Stomach (tissue), 9 donors: ENCODE data around the gene EYA3. TPM values are rescaled to one million over a fixed set of nuclear protein-coding genes. Genes with fewer than 3 reads are reported as not detected.
A peak's percentile ranks its signal among the peaks of the same experiment; 100 is the strongest.

ENCODE experiments used
- DNase-seq, 2 donors: peaks; one replicate each; pipeline versions ENCODE4 v3.0.0 to v3.0.0-alpha.2; 2013 to 2019
- H3K27ac ChIP-seq, 5 donors: fragments of 200-600 bp in 4 of 5; sonication (generic) in 4 of 5; one replicate each; pipeline ENCODE4 v1.5.1; 2013 to 2019; ENCODE audit warnings: mild to moderate bottlenecking in 1 of 5, moderate library complexity in 1 of 5
- H3K27me3 ChIP-seq, 3 donors: fragments of 200-600 bp; sonication (generic); one replicate each; pipeline ENCODE4 v1.5.1; 2017 to 2019; ENCODE audit warnings: mixed run types in 1 of 3
- H3K36me3 ChIP-seq, 4 donors: fragments of 200-600 bp; sonication (generic); 1 replicate in 3 of 4; 2 replicates in 1 of 4; pipeline ENCODE4 v1.5.1; 2016 to 2019
- H3K4me1 ChIP-seq, 4 donors: fragments of 200-600 bp; sonication (generic); one replicate each; pipeline ENCODE4 v1.5.1; 2016 to 2019
- H3K4me3 ChIP-seq, 4 donors: fragments of 200-600 bp; sonication (generic) in 3 of 4; one replicate each; pipeline ENCODE4 v1.5.1; 2016 to 2019; ENCODE audit warnings: mild to moderate bottlenecking in 1 of 4
- H3K9me3 ChIP-seq, 4 donors: fragments of 200-600 bp; sonication (generic); one replicate each; pipeline ENCODE4 v1.5.1; 2016 to 2019
- CTCF ChIP-seq, 7 experiments: fragments of 450-650 bp in 4 of 7; fragments of 200-600 bp in 3 of 7; sonication (generic) in 3 of 7; IDR thresholded peaks; one replicate each; pipeline ENCODE4 v1.5.1; 2016 to 2019; ENCODE audit warnings: antibody characterized with exemption in 7 of 7, control low read depth in 2 of 7, mild to moderate bottlenecking in 1 of 7
- EP300 ChIP-seq: sonication (generic); formaldehyde crosslinking; IDR thresholded peaks from one replicate; pipeline ENCODE4 v1.6.1; 2017; ENCODE audit warnings: antibody characterized with exemption
- POLR2A ChIP-seq, 4 donors: fragments of 450-650 bp; IDR thresholded peaks; one replicate each; pipeline ENCODE4 v1.6.1; 2016; ENCODE audit warnings: antibody characterized with exemption in 4 of 4, control low read depth in 2 of 4, mild to moderate bottlenecking in 1 of 4, moderate library complexity in 1 of 4
- POLR2AphosphoS5 ChIP-seq, 3 donors: sonication (generic); formaldehyde crosslinking; IDR thresholded peaks; one replicate each; pipeline ENCODE4 v1.6.1; 2016; ENCODE audit warnings: antibody characterized with exemption in 3 of 3
- WGBS, 5 donors: extraction: QIAGEN DNeasy Blood & Tissue Kit in 3 of 5; methylation state at CpG; one replicate each; pipeline versions ENCODE4 v1.1.5 to v1.1.7; 2013 to 2018; 5-methylcytosine and 5-hydroxymethylcytosine counted together
- intact Hi-C: fragments of 100-400 bp; cut with DNase I; formaldehyde crosslinking; loops from one replicate; pipeline ENCODE4 v1.15.1; 2023; ENCODE audit warnings: low total_unique reads
- polyA plus RNA-seq, 3 donors: library from polyadenylated mRNA; stranded (reverse); fragments of 200-250 nt; gene quantifications; one replicate each; pipeline ENCODE4 v1.2.3, GENCODE V29; 2013
- total RNA-seq, 5 donors: library from RNA; depleted of rRNA; stranded (reverse); fragments of >200 nt; gene quantifications; one replicate each; pipeline versions ENCODE4 v1.1.0 to v1.2.3, GENCODE V29; 2014 to 2016
- donor health status: healthy with polysubstance abuse.
- donor health status: Bipolar disorder and iron deficiency.
- donor health status: healthy.

Gene EYA3
- total and polyA plus RNA-seq, 8 donors = 2.9 to 38.2 (median 12.5) TPM

GRCh38 chr1:27981145-27981544 lies 107.3 kb downstream of the EYA3 start:
- H3K4me1 ChIP-seq = peaks cover 0 to 13% (median 5%) of the 10 kb centered on the region in 4 donors
- no peak overlapping the region for H3K4me3 ChIP-seq
- H3K9me3 ChIP-seq = no peaks in the 10 kb centered on the region
- intact Hi-C loops = no loop called here
- peak in 1 of 2 donors; percentile 46 for DNase-seq
- no peak overlapping the region for H3K27ac ChIP-seq
- 82 to 92% (median 90%) methylated on average over 3 of the region's 3 CpGs for WGBS, 5 donors
- no peaks in the 10 kb centered on the region for H3K27me3 ChIP-seq
- H3K36me3 ChIP-seq = peaks cover 6 to 47% (median 42%) of the 10 kb centered on the region in 4 donors
- TF ChIP-seq POLR2AphosphoS5 (IDR thresholded peaks at IDR 0.05) (no peak), POLR2A (IDR thresholded peaks at IDR 0.05) (no peak), EP300 (no peak), CTCF (IDR thresholded peaks at IDR 0.05) (no peak)

DNA sequence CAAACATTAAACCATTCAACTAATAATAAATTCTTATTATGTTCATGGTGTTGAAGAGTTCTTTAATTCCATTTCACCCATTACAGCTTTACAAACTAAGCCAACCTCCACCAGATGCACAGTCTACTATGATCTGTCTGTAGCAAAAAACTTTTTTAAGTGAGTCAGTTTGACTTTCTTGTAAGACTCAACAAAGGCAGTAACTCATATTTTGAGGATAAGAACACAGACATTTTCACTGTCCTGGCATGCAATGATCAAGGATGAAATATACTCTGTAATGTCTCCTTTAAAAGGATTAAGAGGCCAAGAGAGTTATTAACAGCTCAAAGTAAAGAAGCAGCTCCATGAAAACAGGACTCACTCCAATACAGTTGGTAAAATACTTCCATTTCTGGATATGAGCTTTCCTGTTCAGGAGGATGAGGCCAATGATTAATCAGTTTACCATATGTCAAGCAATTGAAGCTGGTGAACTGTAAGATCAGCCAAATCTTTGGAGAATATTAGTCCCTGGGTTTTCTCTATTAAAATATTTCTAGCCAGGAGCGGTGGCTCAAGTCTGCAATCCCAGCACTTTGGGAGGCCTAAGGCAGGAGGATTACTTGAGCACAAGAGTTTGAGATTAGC lies 108.1 kb downstream of the EYA3 start:
- Histone ChIP-seq H3K27me3 (no peaks in the 10 kb centered on the region), H3K9me3 (no peaks in the 10 kb centered on the region), H3K4me1 (peaks cover 0 to 13% (median 5%) of the 10 kb centered on the region in 4 donors), H3K36me3 (peaks cover 6 to 47% (median 37%) of the 10 kb centered on the region in 4 donors), H3K27ac (no peak overlapping the region), H3K4me3 (no peak overlapping the region)
- intact Hi-C loops = no loop called here
- WGBS, 5 donors = 82 to 97% (median 89%) methylated on average over 1 of the region's 1 CpG
- no peak for DNase-seq
- TF ChIP-seq POLR2A (IDR thresholded peaks at IDR 0.05) (no peak), POLR2AphosphoS5 (IDR thresholded peaks at IDR 0.05) (no peak), CTCF (IDR thresholded peaks at IDR 0.05) (no peak), EP300 (no peak)

GRCh38 chr1:27979859-27980201 lies 108.6 kb downstream of the EYA3 start:
- intact Hi-C loops = loop anchor here (10.0 kb wide), 1 partner anchor 115 kb away; no protein-coding TSS in a partner anchor
- Histone ChIP-seq H3K4me1 (peaks cover 0 to 13% (median 5%) of the 10 kb centered on the region in 4 donors), H3K27ac (no peak overlapping the region), H3K4me3 (no peak overlapping the region), H3K27me3 (no peaks in the 10 kb centered on the region), H3K9me3 (no peaks in the 10 kb centered on the region), H3K36me3 (peaks cover 6 to 44% (median 33%) of the 10 kb centered on the region in 4 donors)
- WGBS, 5 donors = 2 to 24% (median 15%) methylated on average over 2 of the region's 2 CpGs
- DNase-seq = no peak
- no peak for TF ChIP-seq POLR2A (IDR thresholded peaks at IDR 0.05)
- no peak for TF ChIP-seq CTCF (IDR thresholded peaks at IDR 0.05)
- TF ChIP-seq EP300 = no peak

- no peak overlapping the region for H3K4me3 ChIP-seq
- H3K4me1 ChIP-seq = peaks cover 0 to 15% (median 7%) of the 10 kb centered on the region in 4 donors
- H3K27ac ChIP-seq = peak overlapping the region in 1 of 5 donors; percentile 19
- DNase-seq = peak in 1 of 2 donors; percentile 79
- no peaks in the 10 kb centered on the region for H3K9me3 ChIP-seq
- TF ChIP-seq POLR2AphosphoS5 (IDR thresholded peaks at IDR 0.05) (peak in 1 of 3 donors; percentile 72), POLR2A (IDR thresholded peaks at IDR 0.05) (no peak), CTCF (IDR thresholded peaks at IDR 0.05) (peak in 5 of 7 experiments; percentile 15 to 64 (median 50))
- 53 to 87% (median 79%) methylated on average over 1 of the region's 1 CpG for WGBS, 5 donors
- no peaks in the 10 kb centered on the region for H3K27me3 ChIP-seq
- intact Hi-C loops = loop anchor here (10.0 kb wide), 1 partner anchor 115 kb away; no protein-coding TSS in a partner anchor
- H3K36me3 ChIP-seq = peaks cover 6 to 45% (median 37%) of the 10 kb centered on the region in 4 donors
Measured at GRCh38 chr1:27979151-27979858, 109.1 kb downstream of the EYA3 start.
